Endometrial microvascular endothelial cells (primary cell): Measurements from ENCODE around the gene HDAC9. TPM values are rescaled to one million over a fixed set of nuclear protein-coding genes. Genes with fewer than 3 reads are reported as not detected.
"Not testable (repeated sequence)": the region's sequence is repeated elsewhere in the genome, so short reads cannot be mapped to it uniquely, and the experiment has no call there.

Source experiments
- in situ Hi-C: cut with HindIII; loops from 2 replicates; pipeline ENCODE4 v1.10.0; 2017; ENCODE audit warnings: low sequenced_read_pairs, low pct_unique_long_range_greater_than_20kb; ENCODE audit errors: inconsistent ontology term
- total RNA-seq: library from RNA; depleted of rRNA; stranded (reverse); fragments of >200 nt; gene quantifications from one replicate; pipeline ENCODE4 v1.2.3, GENCODE V29; 2015; ENCODE audit errors: inconsistent ontology term

The HDAC9 gene
- total RNA-seq, 1 donor from 2014 or later: 6.3 TPM

DNA sequence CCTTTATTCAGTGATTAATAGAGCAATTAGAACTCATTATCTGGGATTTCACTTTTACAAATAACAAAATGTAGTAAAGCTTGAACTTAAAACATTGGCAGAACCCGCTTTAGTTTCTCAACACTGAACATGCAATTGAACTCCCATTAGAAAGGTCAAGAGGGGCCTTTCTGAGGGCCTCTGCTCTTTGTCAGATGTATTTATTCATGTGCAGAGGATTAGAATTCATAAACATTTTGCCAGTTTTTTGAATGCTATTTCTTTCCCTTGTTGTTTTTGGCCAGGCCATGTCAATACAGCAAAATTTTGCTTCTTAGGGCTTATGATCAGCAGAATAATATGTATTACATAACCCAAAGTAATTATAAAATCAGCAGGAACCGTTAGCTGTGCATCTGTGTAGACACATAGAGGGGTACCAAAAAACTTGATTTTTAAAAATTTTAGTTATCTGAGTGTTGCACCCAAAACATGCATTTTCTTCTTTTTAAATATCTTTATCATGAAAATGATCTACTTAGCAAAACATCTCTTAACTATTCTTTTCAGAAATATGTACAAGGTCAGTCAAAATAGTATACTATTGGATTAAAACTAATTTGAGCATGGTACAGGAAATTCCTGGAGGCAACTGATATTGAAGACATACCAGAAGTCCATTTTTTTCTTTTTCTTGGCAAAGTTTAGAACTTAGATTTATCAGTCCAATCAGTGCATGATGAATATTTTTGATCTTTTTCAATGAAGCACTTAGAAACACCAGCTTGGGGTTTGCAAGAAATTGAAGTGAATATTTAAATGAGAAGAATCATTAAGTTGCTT lies 444.4 kb downstream of the HDAC9 start:
- in situ Hi-C loops: no loop called here

DNA sequence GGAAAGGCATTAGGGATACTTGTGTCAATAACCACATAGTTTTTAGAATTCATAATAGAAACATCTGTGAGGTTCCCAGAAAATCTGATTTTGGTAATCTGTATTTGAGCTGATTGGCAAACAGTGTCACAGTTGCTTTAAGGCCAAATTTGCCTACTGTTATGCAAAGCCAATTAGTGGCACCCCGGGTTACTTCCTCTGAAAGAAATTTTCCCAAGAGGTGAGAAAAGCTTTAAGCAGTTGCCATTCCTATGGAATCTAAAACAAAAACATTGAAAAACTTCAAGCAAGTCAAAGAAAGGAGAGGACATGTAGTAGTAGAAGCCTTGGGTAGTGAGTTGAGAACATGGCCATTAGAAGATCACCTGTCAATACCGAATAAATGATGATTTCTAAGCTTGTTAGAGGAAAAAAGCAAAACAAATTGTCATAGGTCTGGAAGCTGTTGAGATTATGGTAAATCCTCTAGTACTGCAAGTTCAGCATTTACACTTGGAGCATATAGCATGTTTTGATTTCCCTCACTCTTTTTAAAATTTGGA lies 445.1 kb downstream of the HDAC9 start:
- in situ Hi-C loops: no loop called here

DNA sequence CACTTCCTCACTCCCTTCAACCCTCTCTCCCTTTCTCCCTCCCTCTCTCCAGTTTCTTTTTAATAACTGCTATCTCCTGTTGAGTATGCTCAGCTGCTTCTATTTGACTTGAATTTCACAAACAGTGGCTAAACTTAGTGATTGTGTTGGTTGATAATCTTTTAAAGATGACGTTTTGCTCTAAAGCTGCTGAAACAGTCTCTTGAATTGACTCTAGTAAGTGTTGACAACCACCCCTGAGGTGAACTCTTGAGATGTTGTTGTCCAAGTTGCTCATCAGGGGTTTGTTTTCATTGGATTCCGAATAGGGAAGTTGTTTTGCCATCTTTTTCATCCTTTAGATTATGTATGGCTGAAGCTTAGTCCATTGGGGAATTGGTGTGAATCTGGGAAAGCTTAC lies 445.7 kb downstream of the HDAC9 start:
- in situ Hi-C loops: no loop called here

DNA sequence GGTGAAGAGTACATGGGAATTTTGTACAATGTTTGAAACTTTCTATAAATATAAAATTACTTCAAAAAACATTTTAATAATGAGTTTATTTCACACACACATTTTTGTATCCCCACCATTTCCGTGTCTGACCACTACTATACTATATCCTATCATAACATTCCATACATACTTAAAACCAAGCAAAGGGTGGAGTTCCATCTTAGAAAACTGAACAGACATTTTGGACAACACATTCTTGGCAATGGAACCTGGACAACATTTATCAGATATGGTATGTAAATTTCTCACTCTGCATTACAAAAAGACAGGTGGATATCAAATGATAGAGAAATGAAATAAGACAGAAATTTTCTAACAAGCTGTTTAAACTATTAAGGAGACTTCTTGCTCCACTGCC lies 453.0 kb downstream of the HDAC9 start:
- in situ Hi-C loops: no loop called here

DNA sequence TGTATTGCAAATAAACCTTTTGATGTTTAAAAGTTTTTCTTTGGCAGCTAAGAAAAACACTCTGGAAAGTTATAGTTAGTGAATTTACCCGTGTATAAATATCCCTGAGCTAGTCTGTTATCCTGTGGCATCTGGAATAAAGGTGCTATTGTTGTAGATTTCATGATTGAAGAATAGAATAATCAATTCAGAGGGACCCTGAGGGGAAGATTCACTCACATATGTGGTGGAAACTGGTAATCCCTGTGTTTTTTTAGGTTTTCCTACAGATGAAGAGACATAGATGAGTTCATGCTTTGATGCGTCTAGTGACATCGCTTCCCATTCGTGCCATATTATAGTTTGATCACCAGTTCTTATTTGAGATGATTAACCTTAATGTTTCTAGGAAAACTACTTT lies 457.3 kb downstream of the HDAC9 start:
- in situ Hi-C loops: no loop called here

DNA sequence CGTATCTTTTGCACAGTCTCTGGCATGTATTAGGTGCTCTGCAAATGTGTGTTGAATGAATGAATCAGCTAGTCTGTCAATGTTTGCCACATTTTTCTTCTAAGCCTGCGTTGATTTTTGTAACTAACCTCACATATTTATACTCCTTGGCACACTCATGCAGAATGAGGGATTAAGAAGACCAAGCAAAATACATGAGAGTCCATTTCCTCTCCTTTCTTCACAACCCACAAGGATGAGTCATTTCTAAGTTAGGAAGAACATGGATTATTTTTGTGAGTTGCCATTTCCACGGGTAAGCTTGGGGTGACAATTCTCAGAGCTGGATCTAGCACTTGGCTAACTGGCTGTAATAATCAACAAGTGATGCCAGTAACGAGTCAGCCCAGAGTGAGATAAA lies 463.1 kb downstream of the HDAC9 start:
- in situ Hi-C loops: no loop called here

DNA sequence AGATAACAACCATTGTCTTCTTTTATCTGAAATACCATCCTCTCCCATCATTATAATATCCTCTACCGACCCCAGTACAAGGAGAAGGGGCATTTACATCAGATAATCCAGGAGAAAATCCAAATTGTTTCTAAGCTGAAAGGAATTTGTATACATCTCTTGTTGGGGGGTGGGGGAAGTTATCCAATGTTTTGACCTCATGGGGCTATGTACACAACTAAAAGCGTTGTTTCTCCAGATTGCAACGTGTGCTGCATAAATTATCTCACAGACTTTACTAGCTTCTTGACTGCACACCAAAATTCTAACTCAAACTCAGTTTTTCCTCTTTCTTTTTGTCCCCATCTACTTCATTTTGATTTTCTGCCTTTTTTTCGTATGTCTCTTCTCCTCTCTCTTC lies 465.2 kb downstream of the HDAC9 start:
- in situ Hi-C loops: no loop called here

DNA sequence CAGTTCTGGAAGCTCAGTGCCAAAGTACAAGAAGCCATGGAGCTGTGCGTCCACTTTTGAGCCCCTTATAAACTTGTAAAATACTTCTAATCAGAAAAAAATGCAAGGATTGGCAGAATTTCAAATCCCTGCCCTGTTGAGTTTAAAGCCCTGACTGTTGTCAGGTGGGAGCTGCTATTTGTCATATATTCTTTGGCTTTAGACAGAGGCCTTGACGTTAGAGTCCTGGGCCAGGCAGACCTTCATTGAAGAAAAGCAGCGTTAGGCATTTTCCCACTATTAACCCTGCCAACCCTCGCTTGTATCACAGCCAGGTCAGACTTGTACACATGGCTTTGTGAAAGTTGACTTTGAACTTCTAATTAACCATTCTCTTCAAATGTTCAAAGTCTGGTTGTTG lies 466.5 kb downstream of the HDAC9 start:
- in situ Hi-C loops: no loop called here

DNA sequence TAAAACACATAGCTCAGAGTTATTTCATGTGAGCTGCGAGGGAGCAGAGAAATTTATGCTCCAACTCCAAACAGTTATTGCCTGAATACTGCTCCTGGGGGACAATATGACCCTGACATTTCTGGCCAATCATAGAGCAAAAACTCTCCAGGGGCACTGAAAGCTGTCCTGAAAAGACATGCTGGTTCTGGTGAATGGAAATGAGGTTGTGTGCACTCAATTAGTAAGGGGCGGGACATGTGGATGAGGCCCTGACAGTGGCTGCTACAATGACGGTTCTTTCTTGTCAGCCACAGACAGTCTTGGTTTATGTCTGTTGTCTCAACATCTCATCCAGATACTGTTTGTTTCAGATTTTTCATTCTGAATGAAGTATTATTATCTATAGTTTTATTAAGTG lies 470.1 kb downstream of the HDAC9 start:
- in situ Hi-C loops: no loop called here

DNA sequence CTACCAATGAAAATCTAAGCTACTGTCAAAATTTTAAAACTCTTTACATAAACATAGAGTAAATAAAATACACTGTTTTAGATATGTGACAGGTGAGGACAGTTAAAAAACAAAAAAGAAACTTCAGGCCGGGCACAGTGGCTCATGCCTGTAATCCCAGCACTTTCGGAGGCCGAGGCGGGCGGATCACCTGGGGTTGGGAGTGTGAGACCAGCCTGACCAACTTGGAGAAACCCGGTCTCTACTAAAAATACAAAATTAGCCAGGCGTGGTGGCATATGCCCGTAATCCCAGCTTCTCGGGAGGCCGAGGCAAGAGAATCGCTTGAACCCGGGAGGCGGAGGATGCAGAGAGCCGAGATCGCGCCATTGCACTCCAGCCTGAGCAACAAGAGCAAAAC lies 472.2 kb downstream of the HDAC9 start:
- in situ Hi-C loops: not testable (repeated sequence)

DNA sequence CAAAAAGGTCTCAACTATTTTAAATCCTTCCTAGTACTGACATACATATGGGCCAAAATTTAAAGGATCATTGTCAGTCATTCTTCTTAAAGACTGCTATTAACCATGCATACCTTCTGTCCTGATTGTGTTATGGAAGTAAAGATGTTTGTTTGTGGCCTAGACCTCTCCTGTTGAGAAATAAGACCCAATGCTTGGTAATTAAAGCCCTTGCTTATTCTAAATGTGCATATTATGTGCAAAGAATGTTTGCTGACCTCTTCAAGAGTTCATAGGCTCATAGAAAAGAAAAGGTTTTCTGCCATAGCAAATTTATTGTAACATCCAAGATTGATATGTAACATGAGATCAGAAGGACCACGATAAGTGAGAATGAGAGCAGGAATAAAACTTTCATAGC lies 476.3 kb downstream of the HDAC9 start:
- in situ Hi-C loops: no loop called here

DNA sequence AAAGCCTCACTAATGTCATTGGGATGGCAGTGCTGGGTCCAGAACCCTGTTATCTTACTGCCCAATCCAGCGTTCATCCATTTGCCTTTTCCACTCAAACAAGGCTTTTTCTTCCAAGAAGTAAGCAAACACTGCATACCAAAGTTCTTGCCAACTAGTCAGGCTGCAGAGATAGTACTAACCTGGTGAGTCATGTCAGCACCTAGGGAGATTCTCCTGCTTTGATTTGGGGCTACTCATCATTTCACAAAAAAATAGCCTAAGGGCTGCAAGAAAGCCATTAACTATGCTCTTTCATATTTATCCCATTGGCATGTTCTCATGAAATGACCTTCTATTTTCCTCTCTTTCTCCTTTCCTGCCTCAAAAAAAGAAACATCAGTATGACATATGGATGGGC lies 479.3 kb downstream of the HDAC9 start:
- in situ Hi-C loops: no loop called here

DNA sequence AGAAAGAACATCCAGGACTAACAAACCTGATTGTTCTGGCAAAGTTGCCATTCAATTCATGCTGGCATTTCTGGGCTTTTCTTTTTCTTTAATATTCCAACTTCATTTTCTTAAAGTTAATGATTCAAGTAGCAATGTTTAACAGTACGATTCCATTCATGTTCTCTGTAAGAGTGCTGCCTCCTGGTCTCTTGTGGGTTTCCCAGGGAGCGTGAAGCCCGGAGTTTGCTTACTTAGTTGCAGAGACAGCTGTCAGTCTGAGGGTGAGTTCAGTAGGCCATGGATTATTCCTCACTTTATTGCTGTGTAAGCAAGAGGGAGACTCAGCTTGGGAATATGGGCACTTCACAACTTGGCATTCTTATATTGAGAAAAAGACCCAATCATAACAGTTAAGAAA lies 479.7 kb downstream of the HDAC9 start:
- in situ Hi-C loops: no loop called here

DNA sequence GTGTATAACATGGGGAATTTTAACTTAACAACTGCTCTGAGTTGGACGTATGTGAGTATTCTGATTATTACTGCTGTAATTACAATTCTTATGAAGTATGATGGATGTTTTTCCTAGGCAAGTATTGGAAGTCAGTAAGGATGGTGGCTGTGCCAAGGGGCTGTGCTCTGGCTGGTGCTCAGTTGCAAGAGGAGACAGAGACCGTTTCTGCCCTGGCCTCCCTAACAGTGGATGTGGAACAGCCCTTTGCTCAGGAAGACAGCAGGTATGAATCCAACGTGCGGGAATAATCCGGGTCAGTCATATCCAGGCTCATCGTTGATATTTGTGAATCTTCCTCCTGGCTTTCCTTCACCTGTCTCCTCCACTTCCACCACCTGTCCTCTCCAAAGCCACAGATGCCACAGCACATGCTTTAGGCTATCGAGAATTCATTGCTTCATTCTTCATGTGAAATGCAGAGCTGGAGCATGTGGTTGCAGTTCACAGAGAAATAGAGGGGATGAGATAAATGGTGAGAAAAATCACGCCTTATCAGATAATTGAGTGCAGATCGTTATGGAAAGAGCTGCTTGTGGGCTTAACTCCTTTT lies 480.2 kb downstream of the HDAC9 start:
- in situ Hi-C loops: no loop called here

DNA sequence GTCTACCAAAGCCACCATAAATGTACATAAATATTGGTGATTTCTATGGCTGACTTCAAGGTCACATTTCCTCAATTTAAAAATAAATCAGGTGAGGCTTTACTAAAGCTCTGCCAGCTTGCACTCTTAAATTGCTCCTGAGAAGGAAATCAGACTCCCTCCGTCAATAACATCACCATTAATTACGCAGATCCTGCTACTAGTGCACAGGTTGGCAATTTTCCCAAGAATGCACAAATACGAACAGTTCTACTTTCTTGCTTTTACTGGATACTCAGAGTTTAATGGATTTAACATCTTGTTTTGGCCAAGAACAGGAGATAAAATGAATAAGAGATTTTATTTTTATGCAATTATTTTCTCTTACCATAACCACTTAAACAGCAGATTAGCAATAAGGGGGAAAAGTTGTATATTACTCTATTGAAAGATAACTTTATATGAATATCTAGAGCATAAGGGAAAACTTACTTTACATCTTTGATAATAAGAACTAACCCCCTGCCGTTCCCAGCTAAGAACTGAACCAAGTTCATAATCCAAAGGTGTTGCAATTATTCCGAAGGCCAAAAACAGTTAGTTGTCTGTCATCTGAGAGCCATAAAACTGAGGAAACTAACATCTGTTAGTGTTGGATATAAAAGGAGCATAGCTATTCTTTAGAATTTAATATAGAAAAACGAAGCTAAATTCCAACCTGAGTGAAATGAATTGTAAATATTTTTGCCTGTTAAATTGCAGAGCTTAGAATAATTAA lies 481.3 kb downstream of the HDAC9 start:
- in situ Hi-C loops: no loop called here

DNA sequence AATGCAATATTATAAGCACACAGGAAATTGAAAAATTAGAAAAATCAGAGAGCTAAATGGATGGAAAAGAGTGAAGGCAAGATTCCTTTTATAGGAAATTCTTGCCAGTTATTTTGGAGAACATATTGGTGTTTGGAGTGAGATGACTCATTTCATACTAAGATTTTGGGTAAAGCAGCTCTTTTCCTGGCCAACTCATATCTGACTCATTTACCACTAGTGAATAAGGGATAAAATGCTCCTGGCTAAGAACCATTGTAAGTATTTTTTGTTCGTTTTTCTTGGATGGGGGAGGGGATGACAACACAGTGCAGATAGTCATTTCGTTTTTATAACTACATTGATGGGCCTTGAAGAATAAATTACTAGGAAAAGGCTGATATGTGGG lies 482.6 kb downstream of the HDAC9 start:
- in situ Hi-C loops: no loop called here

DNA sequence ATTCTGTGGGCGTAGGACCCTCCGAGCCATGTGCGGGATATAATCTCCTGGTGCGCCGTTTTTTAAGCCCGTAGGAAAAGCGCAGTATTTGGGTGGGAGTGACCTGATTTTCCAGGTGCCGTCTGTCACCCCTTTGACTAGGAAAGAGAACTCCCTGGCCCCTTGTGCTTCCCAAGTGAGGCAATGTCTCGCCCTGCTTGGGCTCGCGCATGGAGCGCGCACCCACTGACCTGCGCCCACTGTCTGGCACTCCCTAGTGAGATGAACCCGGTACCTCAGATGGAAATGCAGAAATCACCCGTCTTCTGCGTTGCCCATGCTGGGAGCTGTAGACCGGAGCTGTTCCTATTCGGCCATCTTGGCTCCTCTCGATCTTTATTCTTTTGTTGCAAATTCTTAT lies 495.2 kb downstream of the HDAC9 start:
- in situ Hi-C loops: not testable (repeated sequence)

DNA sequence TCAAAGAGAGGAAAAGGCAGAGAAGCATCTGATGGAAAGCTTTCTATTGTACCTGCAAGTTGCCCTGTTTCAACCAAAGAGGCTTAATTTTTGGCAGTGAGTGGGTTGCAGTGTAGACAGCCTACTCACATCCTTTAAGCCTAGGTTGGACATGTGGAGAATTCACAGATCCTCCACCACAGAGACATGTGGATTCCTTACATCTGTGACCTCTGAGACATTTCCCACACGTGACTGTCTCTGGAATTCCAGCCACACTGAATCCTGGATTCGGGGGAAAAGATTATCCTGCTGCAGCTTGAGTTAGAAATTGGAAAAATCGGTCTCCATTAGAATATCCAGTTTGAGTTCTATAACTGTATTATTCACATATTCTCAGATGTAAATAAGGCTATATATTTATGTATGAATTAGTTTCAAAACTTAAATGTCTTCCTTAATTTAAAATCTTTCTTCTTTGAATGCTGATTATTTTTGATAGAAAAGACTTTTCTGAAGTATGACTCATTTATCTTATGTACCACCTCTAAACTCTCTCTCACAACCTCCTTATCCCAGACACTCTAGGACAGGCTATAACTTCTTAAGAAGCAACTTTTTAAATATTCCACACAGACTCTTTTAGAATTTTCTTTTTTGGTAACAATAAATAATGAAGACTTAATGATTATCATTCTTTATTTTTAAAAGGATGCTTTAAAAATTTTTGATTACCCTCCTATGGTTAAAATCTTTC lies 498.6 kb downstream of the HDAC9 start:
- in situ Hi-C loops: no loop called here

DNA sequence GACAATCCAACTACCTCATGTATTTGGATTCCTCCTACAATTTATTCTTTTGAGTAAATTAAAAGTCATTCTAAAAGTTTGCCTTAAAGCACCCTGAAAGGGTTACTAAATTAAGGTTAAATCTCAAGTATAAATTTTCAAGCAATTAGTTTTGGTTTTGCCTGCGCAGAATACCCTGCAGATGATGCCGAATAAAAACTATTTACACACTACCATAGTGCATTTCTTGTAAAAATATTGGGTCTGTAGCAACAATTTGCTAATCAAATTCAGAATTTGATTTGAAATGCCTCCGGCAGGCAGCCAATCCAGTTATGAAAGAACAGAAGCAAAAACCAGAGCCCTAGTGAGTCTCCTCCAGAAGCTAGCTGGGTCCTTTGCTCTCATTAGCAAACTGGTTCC lies 499.7 kb downstream of the HDAC9 start:
- in situ Hi-C loops: no loop called here
